ENCODE results near the gene ACP7.

DNA sequence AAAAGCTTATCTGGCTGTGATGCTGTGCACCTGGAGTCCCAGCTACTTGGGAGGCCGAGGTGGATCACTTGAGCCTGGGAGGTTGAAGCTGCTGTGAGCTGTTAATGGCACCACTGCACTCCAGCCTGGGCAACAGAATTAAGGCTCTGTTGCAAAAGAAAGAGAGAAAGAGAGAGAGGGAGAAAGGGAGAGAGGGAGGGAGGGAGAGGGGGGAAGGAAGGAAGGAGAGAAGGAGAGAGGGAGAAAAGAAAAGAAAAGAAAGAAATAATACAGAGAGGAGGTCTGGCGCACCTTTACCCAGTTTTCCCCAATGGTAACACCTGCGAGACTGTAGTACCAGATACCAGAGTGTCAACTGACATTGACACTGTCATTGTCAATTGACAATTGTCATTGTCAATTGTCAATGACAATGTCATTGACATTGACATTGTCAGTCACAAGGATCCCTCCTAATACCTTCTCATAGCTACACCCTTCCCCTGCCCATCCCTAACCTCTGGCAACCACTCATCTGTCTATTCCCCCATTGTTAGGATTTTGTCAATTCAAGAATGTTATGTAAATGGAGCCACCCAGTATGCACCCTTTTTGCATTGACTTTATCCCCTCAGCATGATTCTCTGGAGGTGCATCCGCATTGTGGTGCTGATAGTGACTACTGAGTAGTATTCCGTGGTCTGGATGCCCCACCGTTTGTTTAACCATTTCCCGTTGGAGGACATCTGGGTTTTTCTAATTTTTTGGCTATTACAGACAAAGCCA, 62.7 kb downstream of the ACP7 start:
- TF ChIP-seq, protein P1, sequence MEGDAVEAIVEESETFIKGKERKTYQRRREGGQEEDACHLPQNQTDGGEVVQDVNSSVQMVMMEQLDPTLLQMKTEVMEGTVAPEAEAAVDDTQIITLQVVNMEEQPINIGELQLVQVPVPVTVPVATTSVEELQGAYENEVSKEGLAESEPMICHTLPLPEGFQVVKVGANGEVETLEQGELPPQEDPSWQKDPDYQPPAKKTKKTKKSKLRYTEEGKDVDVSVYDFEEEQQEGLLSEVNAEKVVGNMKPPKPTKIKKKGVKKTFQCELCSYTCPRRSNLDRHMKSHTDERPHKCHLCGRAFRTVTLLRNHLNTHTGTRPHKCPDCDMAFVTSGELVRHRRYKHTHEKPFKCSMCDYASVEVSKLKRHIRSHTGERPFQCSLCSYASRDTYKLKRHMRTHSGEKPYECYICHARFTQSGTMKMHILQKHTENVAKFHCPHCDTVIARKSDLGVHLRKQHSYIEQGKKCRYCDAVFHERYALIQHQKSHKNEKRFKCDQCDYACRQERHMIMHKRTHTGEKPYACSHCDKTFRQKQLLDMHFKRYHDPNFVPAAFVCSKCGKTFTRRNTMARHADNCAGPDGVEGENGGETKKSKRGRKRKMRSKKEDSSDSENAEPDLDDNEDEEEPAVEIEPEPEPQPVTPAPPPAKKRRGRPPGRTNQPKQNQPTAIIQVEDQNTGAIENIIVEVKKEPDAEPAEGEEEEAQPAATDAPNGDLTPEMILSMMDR (IDR thresholded peaks at IDR 0.05; ENCODE audit: low read depth, low read length, poor library complexity, severe bottlenecking), result no peak
- TF ChIP-seq EZH2phosphoT487 (IDR thresholded peaks at IDR 0.05; ENCODE audit: borderline replicate concordance, low read length), result no peak
